KMS-11 (cell line): ENCODE measurements around the gene DLGAP1.

Experiments used
- H2AFZ ChIP-seq: fragments of 200-600 bp; sonication (generic); 2 replicates; pipeline ENCODE4 v1.6.1; 2016; ENCODE audit warnings: antibody characterized with exemption, mixed run types, low read depth
- H3K27ac ChIP-seq: fragments of 200-600 bp; sonication (generic); 2 replicates; pipeline ENCODE4 v1.6.1; 2016; ENCODE audit warnings: mild to moderate bottlenecking, mixed run types
- H3K27me3 ChIP-seq: fragments of 200-600 bp; sonication (generic); 2 replicates; pipeline ENCODE4 v1.6.1; 2017; ENCODE audit warnings: mild to moderate bottlenecking, low read depth, mixed run types, moderate library complexity; ENCODE audit not compliant: insufficient read depth
- H3K36me3 ChIP-seq: fragments of 200-600 bp; sonication (generic); 2 replicates; pipeline ENCODE4 v1.6.1; 2017; ENCODE audit warnings: mild to moderate bottlenecking, mixed run types; ENCODE audit not compliant: insufficient read depth
- H3K4me1 ChIP-seq: fragments of 200-600 bp; sonication (generic); 2 replicates; pipeline ENCODE4 v1.6.1; 2016; ENCODE audit warnings: mild to moderate bottlenecking, low read depth, mixed run types; ENCODE audit not compliant: poor library complexity, severe bottlenecking
- H3K4me2 ChIP-seq: fragments of 200-600 bp; sonication (generic); 2 replicates; pipeline ENCODE4 v1.7.0; 2016; ENCODE audit warnings: mild to moderate bottlenecking, mixed run types
- H3K4me3 ChIP-seq: fragments of 200-600 bp; sonication (generic); IDR thresholded peaks from 2 replicates; pipeline ENCODE4 v1.6.1; 2017; ENCODE audit warnings: low read depth, low read length, mixed read lengths; ENCODE audit not compliant: insufficient read depth
- H3K79me2 ChIP-seq: fragments of 200-600 bp; sonication (generic); 2 replicates; pipeline ENCODE4 v1.6.1; 2016; ENCODE audit warnings: low read depth, mixed run types; ENCODE audit not compliant: insufficient read depth
- H3K9ac ChIP-seq: fragments of 200-600 bp; sonication (generic); 2 replicates; pipeline ENCODE4 v1.6.1; 2016; ENCODE audit warnings: mild to moderate bottlenecking, mixed run types
- H4K20me1 ChIP-seq: fragments of 200-600 bp; sonication (generic); 2 replicates; pipeline ENCODE4 v1.6.1; 2016; ENCODE audit warnings: mild to moderate bottlenecking, mixed run types; ENCODE audit not compliant: insufficient read depth
- CTCF ChIP-seq: fragments of 200-600 bp; sonication (generic); conservative IDR thresholded peaks from 2 replicates; pipeline ENCODE4 v1.6.1; 2017; ENCODE audit warnings: low read depth, mild to moderate bottlenecking, antibody characterized with exemption, low read length, moderate library complexity, mixed read lengths

DLGAP1 gene

GRCh38 chr18:3660739-3661515 lies 794.2 kb downstream of the DLGAP1 start:
- H3K9ac ChIP-seq, result no peak overlapping the region
- H4K20me1 ChIP-seq, result no peaks in the 10 kb centered on the region
- no peak overlapping the region for H2AFZ ChIP-seq
- no peaks in the 10 kb centered on the region for H3K79me2 ChIP-seq
- H3K4me1 ChIP-seq, result no peaks in the 10 kb centered on the region
- H3K4me2 ChIP-seq, result no peak overlapping the region
- no peaks in the 10 kb centered on the region for H3K27me3 ChIP-seq
- no peak for TF ChIP-seq CTCF
- no peak overlapping the region for H3K27ac ChIP-seq
- H3K4me3 ChIP-seq, result no peak overlapping the region
- no peaks in the 10 kb centered on the region for H3K36me3 ChIP-seq

- no peaks in the 10 kb centered on the region for H3K36me3 ChIP-seq
- no peaks in the 10 kb centered on the region for H3K27me3 ChIP-seq
Measured at GRCh38 chr18:3658529-3658928, 796.6 kb downstream of the DLGAP1 start.

GRCh38 chr18:3655254-3656050 lies 799.7 kb downstream of the DLGAP1 start:
- no peaks in the 10 kb centered on the region for H3K27me3 ChIP-seq
- no peak overlapping the region for H3K4me2 ChIP-seq
- no peaks in the 10 kb centered on the region for H3K79me2 ChIP-seq
- no peak overlapping the region for H3K4me3 ChIP-seq
- H3K4me1 ChIP-seq, result no peaks in the 10 kb centered on the region
- H3K36me3 ChIP-seq, result no peaks in the 10 kb centered on the region
- H2AFZ ChIP-seq, result no peak overlapping the region
- H3K27ac ChIP-seq, result no peak overlapping the region
- TF ChIP-seq CTCF, result no peak
- H4K20me1 ChIP-seq, result no peaks in the 10 kb centered on the region
- no peak overlapping the region for H3K9ac ChIP-seq

More at GRCh38 chr18:3658529-3658928, 796.6 kb downstream of the DLGAP1 start:
- Histone ChIP-seq H3K9ac (no peak overlapping the region), H3K4me3 (no peak overlapping the region), H3K27ac (no peak overlapping the region), H3K4me1 (no peaks in the 10 kb centered on the region), H3K4me2 (no peak overlapping the region), H2AFZ (no peak overlapping the region), H3K79me2 (no peaks in the 10 kb centered on the region), H4K20me1 (no peaks in the 10 kb centered on the region)
- no peak for TF ChIP-seq CTCF

- H3K9ac ChIP-seq, result no peak overlapping the region
Measured at GRCh38 chr18:3654442-3655253, 800.5 kb downstream of the DLGAP1 start.

More at GRCh38 chr18:3654442-3655253, 800.5 kb downstream of the DLGAP1 start:
- Histone ChIP-seq H2AFZ (no peak overlapping the region), H3K4me1 (no peaks in the 10 kb centered on the region), H3K4me2 (no peak overlapping the region), H3K27ac (no peak overlapping the region), H3K4me3 (no peak overlapping the region), H4K20me1 (no peaks in the 10 kb centered on the region), H3K36me3 (no peaks in the 10 kb centered on the region), H3K79me2 (no peaks in the 10 kb centered on the region), H3K27me3 (no peaks in the 10 kb centered on the region)
- no peak for TF ChIP-seq CTCF
